Thyroid gland (tissue), 4 donors: ENCODE data around the gene BRK1. TPM values are rescaled to one million over a fixed set of nuclear protein-coding genes. Genes with fewer than 3 reads are reported as not detected.
"Not testable (repeated sequence)": the region's sequence is repeated elsewhere in the genome, so short reads cannot be mapped to it uniquely, and the experiment has no call there.

Source experiments
- DNase-seq, 2 donors: peaks; one replicate each; pipeline ENCODE4 v3.0.0-alpha.2; 2019
- H3K27ac ChIP-seq, 3 donors: fragments of 200-600 bp; sonication (generic); 1 replicate in 2 of 3; 2 replicates in 1 of 3; pipeline ENCODE4 v1.5.1; 2016 to 2019; ENCODE audit warnings: mild to moderate bottlenecking in 1 of 3, moderate library complexity in 1 of 3
- H3K27me3 ChIP-seq: fragments of 200-600 bp; sonication (generic); one replicate; pipeline ENCODE4 v1.5.1; 2019
- H3K36me3 ChIP-seq, 2 donors: fragments of 200-600 bp; sonication (generic); one replicate each; pipeline ENCODE4 v1.5.1; 2016 to 2019
- H3K4me1 ChIP-seq, 2 donors: fragments of 200-600 bp; sonication (generic); one replicate each; pipeline ENCODE4 v1.5.1; 2017 to 2019
- H3K4me3 ChIP-seq, 3 donors: fragments of 200-600 bp; sonication (generic); replicated peaks in 1 of 3; 1 replicate in 2 of 3; 2 replicates in 1 of 3; pipeline ENCODE4 v1.5.1; 2016; ENCODE audit warnings: mild to moderate bottlenecking in 1 of 3
- H3K9me3 ChIP-seq: fragments of 200-600 bp; sonication (generic); one replicate; pipeline ENCODE4 v1.5.1; 2017
- POLR2A ChIP-seq, 2 donors: fragments of 450-650 bp; IDR thresholded peaks; one replicate each; pipeline ENCODE4 v1.6.1; 2017; ENCODE audit warnings: antibody characterized with exemption in 2 of 2, mild to moderate bottlenecking in 2 of 2, moderate library complexity in 1 of 2
- WGBS, 2 donors: methylation state at CpG; one replicate each; pipeline ENCODE4 v1.1.5; 2017; 5-methylcytosine and 5-hydroxymethylcytosine counted together
- intact Hi-C: fragments of 100-400 bp; cut with DNase I; formaldehyde crosslinking; loops from one replicate; pipeline ENCODE4 v1.15.1; 2023
- total RNA-seq, 4 donors: library from RNA; depleted of rRNA; stranded (reverse); fragments of >200 nt; gene quantifications; one replicate each; pipeline ENCODE4 v1.2.3, GENCODE V29; 2016
- TF ChIP-seq, protein P1 (sequence below), 6 experiments: fragments of 200-600 bp in 3 of 6; fragments of 450-650 bp in 3 of 6; sonication (generic) in 3 of 6; IDR thresholded peaks; one replicate each; pipeline ENCODE4 v1.5.1; 2016 to 2019; ENCODE audit warnings: antibody characterized with exemption in 6 of 6, mild to moderate bottlenecking in 2 of 6, inconsistent platforms in 1 of 6, moderate library complexity in 1 of 6

Gene BRK1
- total RNA-seq, 4 donors from 2014 or later: 80.6 to 158 (median 108) TPM

DNA sequence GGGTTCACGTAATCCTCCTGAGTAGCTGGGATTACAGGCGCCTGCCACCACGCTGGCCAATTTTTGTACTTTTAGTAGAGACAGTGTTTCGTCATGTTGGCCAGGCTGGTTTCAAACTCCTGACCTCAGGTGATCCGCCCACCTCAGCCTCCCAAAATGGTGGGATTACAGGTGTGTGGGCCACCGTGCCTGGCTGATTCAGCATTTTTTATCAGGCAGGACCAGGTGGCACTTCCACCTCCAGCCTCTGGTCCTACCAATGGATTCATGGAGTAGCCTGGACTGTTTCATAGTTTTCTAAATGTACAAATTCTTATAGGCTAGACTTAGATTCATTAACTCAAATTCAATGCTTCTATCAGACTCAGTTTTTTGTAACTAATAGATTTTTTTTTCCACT, 35.5 kb downstream of the BRK1 start:
- TF ChIP-seq POLR2A (IDR thresholded peaks at IDR 0.05): no peak
- TF ChIP-seq, protein P1, sequence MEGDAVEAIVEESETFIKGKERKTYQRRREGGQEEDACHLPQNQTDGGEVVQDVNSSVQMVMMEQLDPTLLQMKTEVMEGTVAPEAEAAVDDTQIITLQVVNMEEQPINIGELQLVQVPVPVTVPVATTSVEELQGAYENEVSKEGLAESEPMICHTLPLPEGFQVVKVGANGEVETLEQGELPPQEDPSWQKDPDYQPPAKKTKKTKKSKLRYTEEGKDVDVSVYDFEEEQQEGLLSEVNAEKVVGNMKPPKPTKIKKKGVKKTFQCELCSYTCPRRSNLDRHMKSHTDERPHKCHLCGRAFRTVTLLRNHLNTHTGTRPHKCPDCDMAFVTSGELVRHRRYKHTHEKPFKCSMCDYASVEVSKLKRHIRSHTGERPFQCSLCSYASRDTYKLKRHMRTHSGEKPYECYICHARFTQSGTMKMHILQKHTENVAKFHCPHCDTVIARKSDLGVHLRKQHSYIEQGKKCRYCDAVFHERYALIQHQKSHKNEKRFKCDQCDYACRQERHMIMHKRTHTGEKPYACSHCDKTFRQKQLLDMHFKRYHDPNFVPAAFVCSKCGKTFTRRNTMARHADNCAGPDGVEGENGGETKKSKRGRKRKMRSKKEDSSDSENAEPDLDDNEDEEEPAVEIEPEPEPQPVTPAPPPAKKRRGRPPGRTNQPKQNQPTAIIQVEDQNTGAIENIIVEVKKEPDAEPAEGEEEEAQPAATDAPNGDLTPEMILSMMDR (IDR thresholded peaks at IDR 0.05): no peak
- Histone ChIP-seq H3K27ac (no peak overlapping the region), H3K4me1 (no peaks in the 10 kb centered on the region), H3K4me3 (no peak overlapping the region), H3K9me3 (no peaks in the 10 kb centered on the region), H3K27me3 (no peaks in the 10 kb centered on the region), H3K36me3 (peaks cover 22 to 46% of the 10 kb centered on the region in 2 donors)
- intact Hi-C loops: no loop called here
- WGBS, 2 donors: 80 to 90% methylated on average over 6 of the region's 6 CpGs
- DNase-seq: no peak

GRCh38 chr3:10154335-10155122, 39.1 kb downstream of the BRK1 start:
- Histone ChIP-seq H3K4me3 (no peak overlapping the region), H3K27me3 (no peaks in the 10 kb centered on the region), H3K27ac (no peak overlapping the region), H3K4me1 (no peaks in the 10 kb centered on the region), H3K36me3 (peaks cover 18 to 39% of the 10 kb centered on the region in 2 donors), H3K9me3 (no peaks in the 10 kb centered on the region)
- intact Hi-C loops: no loop called here
- DNase-seq: no peak
- WGBS, 2 donors: 92 to 94% methylated on average over 14 of the region's 14 CpGs
- TF ChIP-seq POLR2A (IDR thresholded peaks at IDR 0.05): no peak
- TF ChIP-seq, protein P1 (IDR thresholded peaks at IDR 0.05): no peak

- H3K4me1 ChIP-seq: no peaks in the 10 kb centered on the region
- no peak for TF ChIP-seq POLR2A (IDR thresholded peaks at IDR 0.05)
- TF ChIP-seq, protein P1 (IDR thresholded peaks at IDR 0.05): no peak
- H3K36me3 ChIP-seq: peaks cover 12 to 33% of the 10 kb centered on the region in 2 donors
- H3K27ac ChIP-seq: no peak overlapping the region
- no peaks in the 10 kb centered on the region for H3K9me3 ChIP-seq
- no peak overlapping the region for H3K4me3 ChIP-seq
- intact Hi-C loops: no loop called here
- no peaks in the 10 kb centered on the region for H3K27me3 ChIP-seq
- 90 to 97% methylated on average over 4 of the region's 4 CpGs for WGBS, 2 donors
- DNase-seq: no peak
Observed at GRCh38 chr3:10155123-10155472, 39.6 kb downstream of the BRK1 start.

- Histone ChIP-seq H3K4me1 (no peaks in the 10 kb centered on the region), H3K27ac (no peak overlapping the region), H3K9me3 (no peaks in the 10 kb centered on the region), H3K27me3 (no peaks in the 10 kb centered on the region), H3K36me3 (peaks cover 7 to 28% of the 10 kb centered on the region in 2 donors), H3K4me3 (no peak overlapping the region)
- TF ChIP-seq POLR2A (IDR thresholded peaks at IDR 0.05): no peak
- TF ChIP-seq, protein P1 (IDR thresholded peaks at IDR 0.05): no peak
- intact Hi-C loops: no loop called here
- 93 to 97% methylated on average over 4 of the region's 4 CpGs for WGBS, 2 donors
- DNase-seq: no peak
Observed at GRCh38 chr3:10155658-10156057, 40.2 kb downstream of the BRK1 start.

- intact Hi-C loops: no loop called here
- H3K4me1 ChIP-seq: no peaks in the 10 kb centered on the region
- DNase-seq: no peak
- H3K9me3 ChIP-seq: no peaks in the 10 kb centered on the region
- H3K36me3 ChIP-seq: peaks cover 7 to 14% of the 10 kb centered on the region in 2 donors
- H3K27me3 ChIP-seq: no peaks in the 10 kb centered on the region
- 70 to 71% methylated on average over 4 of the region's 4 CpGs for WGBS, 2 donors
- H3K4me3 ChIP-seq: no peak overlapping the region
- TF ChIP-seq, protein P1 (IDR thresholded peaks at IDR 0.05): no peak
- no peak for TF ChIP-seq POLR2A (IDR thresholded peaks at IDR 0.05)
- no peak overlapping the region for H3K27ac ChIP-seq
Observed at GRCh38 chr3:10157031-10157430, 41.6 kb downstream of the BRK1 start.

GRCh38 chr3:10158555-10158954, 43.1 kb downstream of the BRK1 start:
- H3K27me3 ChIP-seq, H3K27ac ChIP-seq, H3K4me1 ChIP-seq, H3K9me3 ChIP-seq, intact Hi-C loops, H3K36me3 ChIP-seq, DNase-seq, H3K4me3 ChIP-seq: not testable (repeated sequence)
- 96 to 100% methylated on average over 6 of the region's 6 CpGs for WGBS, 2 donors
